ENCODE results near the gene NDRG4. TPM values are rescaled to one million over a fixed set of nuclear protein-coding genes. Genes with fewer than 3 reads are reported as not detected.

Gene NDRG4
- total RNA-seq, 2 donors from 2014 or later, result 0.14 to 0.47 TPM

GRCh38 chr16:58541711-58542110, 41.8 kb downstream of the NDRG4 start:
- H3K4me3 Mint-ChIP-seq, result no peak overlapping the region
- DNase-seq (ENCODE audit: low spot score), result no peak
- H3K36me3 Mint-ChIP-seq, result peaks cover 59% of the 10 kb centered on the region
- no peak overlapping the region for H3K27ac Mint-ChIP-seq
- no peaks in the 10 kb centered on the region for H3K27me3 Mint-ChIP-seq
- no peaks in the 10 kb centered on the region for H3K9me3 Mint-ChIP-seq
- ATAC-seq, result no peak
- H3K4me1 Mint-ChIP-seq (ENCODE audit: low read depth in 2 of 2), result peaks cover 13 to 17% of the 10 kb centered on the region in 2 donors

DNA sequence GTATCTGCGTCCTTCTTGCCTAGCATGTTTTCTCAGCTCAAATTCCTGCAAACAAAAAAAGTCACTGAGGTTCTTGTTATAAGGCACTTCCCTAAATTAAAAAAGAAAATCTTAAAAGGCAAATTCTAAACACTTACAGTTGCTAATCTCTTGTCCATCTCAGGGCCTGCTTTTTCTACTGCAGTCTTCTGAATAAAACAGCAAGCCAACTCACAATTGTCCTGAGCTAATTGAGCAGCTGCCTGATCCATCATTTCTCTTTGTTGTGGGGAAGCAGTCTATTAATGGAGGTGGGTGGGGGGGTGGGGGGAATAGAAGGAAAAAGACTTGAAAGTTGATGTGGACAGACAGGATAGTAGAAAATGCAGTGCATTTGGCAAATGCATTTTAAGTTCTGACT, 42.3 kb downstream of the NDRG4 start:
- H3K9me3 Mint-ChIP-seq, result no peaks in the 10 kb centered on the region
- peaks cover 7 to 14% of the 10 kb centered on the region in 2 donors for H3K4me1 Mint-ChIP-seq (ENCODE audit: low read depth in 2 of 2)
- ATAC-seq (no peak), DNase-seq (ENCODE audit: low spot score) (no peak)
- H3K27ac Mint-ChIP-seq, result no peak overlapping the region
- H3K27me3 Mint-ChIP-seq, result no peaks in the 10 kb centered on the region
- no peak overlapping the region for H3K4me3 Mint-ChIP-seq
- peaks cover 60% of the 10 kb centered on the region for H3K36me3 Mint-ChIP-seq

GRCh38 chr16:58543685-58544084, 43.7 kb downstream of the NDRG4 start:
- ATAC-seq, result no peak
- Mint-ChIP-seq H3K36me3 (peaks cover 49% of the 10 kb centered on the region), H3K4me3 (no peak overlapping the region), H3K9me3 (no peaks in the 10 kb centered on the region), H3K27me3 (no peaks in the 10 kb centered on the region), H3K4me1 (ENCODE audit: low read depth in 2 of 2) (peaks cover 0 to 7% of the 10 kb centered on the region in 2 donors), H3K27ac (no peak overlapping the region)
- DNase-seq (ENCODE audit: low spot score), result no peak

GRCh38 chr16:58548378-58548777, 48.4 kb downstream of the NDRG4 start:
- ATAC-seq (no peak), DNase-seq (ENCODE audit: low spot score) (no peak)
- no peak overlapping the region for H3K4me3 Mint-ChIP-seq
- H3K27ac Mint-ChIP-seq, result peak overlapping the region in 1 of 2 donors; percentile 41
- H3K9me3 Mint-ChIP-seq, result no peaks in the 10 kb centered on the region
- H3K27me3 Mint-ChIP-seq, result no peaks in the 10 kb centered on the region
- peaks cover 44% of the 10 kb centered on the region for H3K36me3 Mint-ChIP-seq
- H3K4me1 Mint-ChIP-seq (ENCODE audit: low read depth in 2 of 2), result peaks cover 3 to 4% of the 10 kb centered on the region in 2 donors

- DNase-seq (ENCODE audit: low spot score) (no peak), ATAC-seq (no peak)
- Mint-ChIP-seq H3K27ac (no peak overlapping the region), H3K27me3 (no peaks in the 10 kb centered on the region), H3K9me3 (no peaks in the 10 kb centered on the region), H3K36me3 (peaks cover 35% of the 10 kb centered on the region), H3K4me1 (ENCODE audit: low read depth in 2 of 2) (peaks cover 0 to 4% of the 10 kb centered on the region in 2 donors), H3K4me3 (no peak overlapping the region)
Observed at GRCh38 chr16:58551496-58551895, 51.6 kb downstream of the NDRG4 start.

DNA sequence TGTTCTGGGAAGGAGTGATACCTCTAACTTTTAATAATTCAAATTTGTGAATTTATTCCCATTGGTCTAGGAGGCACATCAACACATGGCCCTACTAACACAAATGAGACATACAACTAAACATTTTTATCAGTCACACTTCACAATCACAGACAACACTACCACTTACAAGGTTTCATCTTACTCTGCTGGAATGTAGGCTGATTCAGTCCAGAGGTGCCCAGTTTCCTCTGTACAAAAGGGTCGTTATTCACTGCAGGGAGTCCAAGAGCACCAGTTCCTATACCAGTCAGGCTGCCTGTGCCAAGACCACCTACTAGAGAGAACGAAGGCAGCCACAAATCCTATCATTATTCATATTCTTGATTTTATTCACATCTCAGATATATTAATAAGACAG, 56.7 kb downstream of the NDRG4 start:
- H3K36me3 Mint-ChIP-seq, result peaks cover 7% of the 10 kb centered on the region
- no peaks in the 10 kb centered on the region for H3K9me3 Mint-ChIP-seq
- DNase-seq (ENCODE audit: low spot score) (no peak), ATAC-seq (no peak)
- no peaks in the 10 kb centered on the region for H3K4me1 Mint-ChIP-seq (ENCODE audit: low read depth in 2 of 2)
- H3K27me3 Mint-ChIP-seq, result no peaks in the 10 kb centered on the region
- H3K27ac Mint-ChIP-seq, result peak overlapping the region in 1 of 2 donors; percentile 35
- H3K4me3 Mint-ChIP-seq, result no peak overlapping the region

Other genes starting within 250 kb of the NDRG4 start
- gene PRSS54, start 205.1 kb upstream of the NDRG4 start, total RNA-seq, result not detected
- gene GINS3, start 107.7 kb upstream of the NDRG4 start, total RNA-seq, result 10 to 100 TPM; 11.8 to 21.6 TPM
- 10 to 100 TPM; 16.4 to 29.1 TPM for gene SETD6, start 15.4 kb downstream of the NDRG4 start, total RNA-seq
- 100 to 1,000 TPM; 306 to 397 TPM for gene CNOT1, start 129.7 kb downstream of the NDRG4 start, total RNA-seq
- 10 to 100 TPM; 14.1 to 16.7 TPM for gene SLC38A7, start 184.6 kb downstream of the NDRG4 start, total RNA-seq
- 100 to 1,000 TPM in 1 of 2 donors, 10 to 100 TPM in 1; 82.7 to 149 TPM for gene GOT2, start 234.2 kb downstream of the NDRG4 start, total RNA-seq

All from natural killer cell treated with Interleukin-12 subunit alpha and Interleukin-12 subunit beta and Interleukin-15 and Interleukin-18, amount 100 ng/mL, for 72 hours (primary cell).